K562 (cell line): ENCODE measurements around the gene CARMIL3. TPM values are rescaled to one million over a fixed set of nuclear protein-coding genes. Genes with fewer than 3 reads are reported as not detected.

ENCODE experiments used
- ELK3 ChIP-seq: fragments of 450-650 bp; formaldehyde crosslinking; IDR thresholded peaks from 2 replicates; pipeline ENCODE4 v1.4.0; 2020; ENCODE audit warnings: mild to moderate bottlenecking
- ESRRB ChIP-seq: fragments of 250-450 bp; sonication (Bioruptor Pico); IDR thresholded peaks from 2 replicates; pipeline ENCODE4 v1.5.0; 2020; ENCODE audit warnings: mild to moderate bottlenecking, moderate library complexity, borderline replicate concordance
- KLF16 ChIP-seq: IDR thresholded peaks from 2 replicates; pipeline ENCODE4 v1.6.1; 2016; ENCODE audit warnings: antibody characterized with exemption
- NFRKB ChIP-seq: fragments of 450-650 bp; IDR thresholded peaks from 2 replicates; pipeline ENCODE4 v1.6.1; 2016; ENCODE audit warnings: low read depth
- NR0B1 ChIP-seq: fragments of 450-650 bp; IDR thresholded peaks from one replicate; pipeline ENCODE4 v1.6.1; 2018; ENCODE audit warnings: mild to moderate bottlenecking, moderate library complexity; ENCODE audit not compliant: partially characterized antibody
- PKNOX1 ChIP-seq: fragments of 450-650 bp; IDR thresholded peaks from 2 replicates; pipeline ENCODE4 v1.6.1; 2016
- RNF219 ChIP-seq: fragments of 250-450 bp; sonication (Bioruptor Pico); IDR thresholded peaks from 2 replicates; pipeline ENCODE4 v1.5.0; 2022; ENCODE audit warnings: mild to moderate bottlenecking
- ZBED1 ChIP-seq: IDR thresholded peaks from 2 replicates; pipeline ENCODE4 v1.6.1; 2014
- ZNF318 ChIP-seq, 2 experiments: fragments of 450-650 bp; IDR thresholded peaks; 2 replicates each; pipeline ENCODE4 v1.6.1; 2016; ENCODE audit warnings: mild to moderate bottlenecking in 2 of 2, borderline replicate concordance in 1 of 2, low read depth in 1 of 2, moderate library complexity in 1 of 2
- ZNF449 ChIP-seq: fragments of 250-450 bp; sonication (Bioruptor Pico); IDR thresholded peaks from 2 replicates; pipeline ENCODE4 v1.8.0; 2022; ENCODE audit warnings: moderate library complexity, mild to moderate bottlenecking, inconsistent platforms
- ZNF780A ChIP-seq: fragments of 250-450 bp; sonication (Bioruptor Pico); IDR thresholded peaks from 2 replicates; pipeline ENCODE4 v1.5.0; 2021; ENCODE audit warnings: mild to moderate bottlenecking
- polyA plus RNA-seq, 8 experiments: library from polyadenylated mRNA; depleted of rRNA in 4 of 8; stranded (reverse) in 5 of 8; unstranded in 3 of 8; fragments of >200 nt; fragmentation: Nextera tagmentation in 2 of 8; fragmentation: Illumina TruSeq in 1 of 8; extraction: Ambion mirVana in 2 of 8; extraction: Trizol in 1 of 8; gene quantifications; 2 replicates each; pipeline versions ENCODE4 v1.2.1 to v1.2.3, GENCODE V29; 2011 to 2014; ENCODE audit warnings: inconsistent platforms in 1 of 8, missing spikeins in 1 of 8
- total RNA-seq, 7 experiments: library from RNA; depleted of rRNA in 6 of 7; stranded (reverse); fragments of >200 nt in 6 of 7; fragmentation: Illumina TruSeq in 2 of 7; extraction: Trizol in 2 of 7; gene quantifications; 2 replicates each; pipeline versions ENCODE4 v1.2.1 to v1.2.3, GENCODE V29; 2011 to 2021; ENCODE audit warnings: low replicate concordance in 1 of 7

The CARMIL3 gene
- total and polyA plus RNA-seq, 9 of the 15 experiments (the other 6 are each of a cell fraction or from before 2014, with no cell fraction given): 0.01 to 0.11 (median 0.05) TPM; not detected in 5

GRCh38 chr14:24071144-24071697 is 19.4 kb downstream of the CARMIL3 start, which contains the start of gene CPNE6 (continued):
- no peak for TF ChIP-seq NR0B1
- no peak for TF ChIP-seq ZNF318 (IDR thresholded peaks at IDR 0.05; ENCODE audit: borderline replicate concordance in 1 of 2, low read depth in 1 of 2)
- no peak for TF ChIP-seq NFRKB
- TF ChIP-seq ESRRB (CRISPR knock-in tag): no peak
- TF ChIP-seq ZNF449: no peak
- TF ChIP-seq RNF219 (CRISPR knock-in tag): no peak
- no peak for TF ChIP-seq KLF16
- no peak for TF ChIP-seq ZNF780A (CRISPR knock-in tag)
- TF ChIP-seq ELK3 (CRISPR knock-in tag): no peak
- TF ChIP-seq ZBED1: no peak
- TF ChIP-seq PKNOX1: no peak
